ENCODE results near the gene TK2.
A peak's percentile ranks its signal among the peaks of the same experiment; 100 is the strongest.
"Not testable (repeated sequence)": the region's sequence is repeated elsewhere in the genome, so short reads cannot be mapped to it uniquely, and the experiment has no call there.

Gene TK2

GRCh38 chr16:66574081-66574480 is 24.2 kb upstream of the TK2 start:
- no peak for DNase-seq (ENCODE audit: low spot score)
- ChIA-PET POLR2A (ENCODE audit: low non-redundant PET) (interaction anchor here (0.7 kb wide), 1 partner anchor 139 kb away, joined by 4 read pairs; no protein-coding TSS in a partner anchor), CTCF (interaction anchor here (0.6 kb wide), 1 partner anchor 57 kb away, joined by 3 read pairs; no protein-coding TSS in a partner anchor)

GRCh38 chr16:66572356-66572755 is 22.4 kb upstream of the TK2 start:
- no peak for TF ChIP-seq CTCF (conservative IDR thresholded peaks at IDR 0.05; ENCODE audit: low read depth)
- POLR2A ChIA-PET (ENCODE audit: low non-redundant PET), result no interaction called here
- CTCF ChIA-PET, result interaction anchor here (0.6 kb wide), 1 partner anchor 21 kb away, joined by 5 read pairs; no protein-coding TSS in a partner anchor
- no peak for DNase-seq (ENCODE audit: low spot score)
- H3K27ac ChIP-seq, result no peak overlapping the region

More at GRCh38 chr16:66574081-66574480, 24.2 kb upstream of the TK2 start:
- H3K27ac ChIP-seq, result no peak overlapping the region
- TF ChIP-seq CTCF (conservative IDR thresholded peaks at IDR 0.05; ENCODE audit: low read depth), result no peak

- POLR2A ChIA-PET (ENCODE audit: low non-redundant PET), result no interaction called here
- TF ChIP-seq CTCF (conservative IDR thresholded peaks at IDR 0.05; ENCODE audit: low read depth), result no peak
- peak overlapping the region; percentile 55; the same call in 1 of the 2 replicates for H3K27ac ChIP-seq
- peak; percentile 41 for DNase-seq (ENCODE audit: low spot score)
- CTCF ChIA-PET, result interaction anchor here (0.6 to 1.3 kb wide), 4 partner anchors 10 to 597 kb away, joined by 3 to 5 read pairs (median 4); no protein-coding TSS in a partner anchor
Measured at GRCh38 chr16:66569827-66570405, 20.0 kb upstream of the TK2 start.

GRCh38 chr16:66569131-66569530 is 19.2 kb upstream of the TK2 start:
- no peak overlapping the region for H3K27ac ChIP-seq
- DNase-seq (ENCODE audit: low spot score), result no peak
- no peak for TF ChIP-seq CTCF (conservative IDR thresholded peaks at IDR 0.05; ENCODE audit: low read depth)
- ChIA-PET CTCF (interaction anchor here (1.2 to 1.3 kb wide), 2 partner anchors 11 to 40 kb away, joined by 3 to 5 read pairs; no protein-coding TSS in a partner anchor), POLR2A (ENCODE audit: low non-redundant PET) (no interaction called here)

GRCh38 chr16:66568355-66568754 is 18.4 kb upstream of the TK2 start:
- no peak overlapping the region for H3K27ac ChIP-seq
- ChIA-PET CTCF (no interaction called here), POLR2A (ENCODE audit: low non-redundant PET) (no interaction called here)
- no peak for DNase-seq (ENCODE audit: low spot score)
- no peak for TF ChIP-seq CTCF (conservative IDR thresholded peaks at IDR 0.05; ENCODE audit: low read depth)

- H3K27ac ChIP-seq; POLR2A ChIA-PET (ENCODE audit: low non-redundant PET); DNase-seq (ENCODE audit: low spot score): not testable (repeated sequence)
- CTCF ChIA-PET, result interaction anchor here (0.8 kb wide), 1 partner anchor 309 kb away, joined by 4 read pairs; no protein-coding TSS in a partner anchor
Measured at GRCh38 chr16:66567270-66567669, 17.3 kb upstream of the TK2 start.

Measured in RWPE1 (cell line).